Hematopoietic multipotent progenitor cell treated with erythropoietin and hydrocortisone succinate and interleukin-3 and kit ligand, for 17 days (in vitro differentiated cells): ENCODE results near the gene DDO.

Source experiments
- DNase-seq: peaks from one replicate; pipeline ENCODE4 v3.0.0-alpha.2; 2015; ENCODE audit warnings: low spot score

DDO gene

DNA sequence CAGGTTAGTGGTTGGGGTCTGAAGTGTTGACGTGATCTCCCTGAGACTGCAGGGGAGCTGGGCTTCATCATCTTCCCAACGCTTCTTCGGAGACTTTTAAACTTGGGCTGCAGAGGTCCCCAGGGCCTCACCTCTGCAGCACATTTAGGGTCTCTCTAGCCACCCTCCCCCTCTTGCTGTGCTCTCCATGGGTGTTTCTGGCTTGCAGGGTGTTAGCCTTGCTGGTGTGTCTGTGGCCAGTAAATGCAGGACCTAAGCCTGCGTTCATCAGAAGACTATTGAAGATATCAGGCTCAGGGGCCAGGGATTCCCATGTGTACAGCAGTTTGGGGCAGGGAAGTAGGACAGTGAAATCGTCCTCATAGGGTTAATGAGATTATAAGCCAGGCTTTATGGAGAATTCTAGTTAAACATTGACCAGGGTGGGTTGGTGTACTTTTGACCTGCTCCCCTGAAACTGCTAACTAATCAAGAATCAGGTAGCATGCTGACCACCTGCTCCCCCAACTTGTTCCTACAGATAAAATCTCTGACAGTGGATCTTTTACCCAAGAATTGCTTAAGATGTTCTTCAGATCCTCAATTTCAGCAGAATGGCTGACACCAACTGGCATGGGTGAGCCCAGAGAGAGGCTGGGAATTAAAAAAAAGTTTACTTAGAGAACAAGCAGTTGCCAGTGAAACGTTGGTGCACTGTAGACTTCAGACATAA is 3.8 kb upstream of the DDO start:
- DNase-seq, result no peak

DNA sequence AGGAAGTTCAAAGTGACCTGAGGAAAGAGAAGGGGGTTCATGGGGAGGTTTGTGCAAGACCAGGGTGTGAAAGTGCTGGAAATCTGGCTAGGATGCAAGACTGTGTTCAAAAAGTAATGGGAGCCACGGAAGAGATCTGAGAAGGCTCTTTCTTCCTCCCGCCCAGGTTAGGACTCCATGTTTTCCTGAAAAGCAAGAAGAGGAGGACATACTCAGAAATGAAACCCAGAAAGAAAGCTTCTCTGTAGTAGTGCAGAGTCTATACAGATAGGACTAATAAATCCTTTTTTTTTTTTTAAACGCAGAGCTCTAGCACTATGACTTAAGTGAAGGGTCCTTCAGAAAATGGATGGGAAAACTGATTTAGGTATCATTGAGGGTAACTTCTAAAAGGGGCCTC is 3.2 kb upstream of the DDO start:
- no peak for DNase-seq

DNA sequence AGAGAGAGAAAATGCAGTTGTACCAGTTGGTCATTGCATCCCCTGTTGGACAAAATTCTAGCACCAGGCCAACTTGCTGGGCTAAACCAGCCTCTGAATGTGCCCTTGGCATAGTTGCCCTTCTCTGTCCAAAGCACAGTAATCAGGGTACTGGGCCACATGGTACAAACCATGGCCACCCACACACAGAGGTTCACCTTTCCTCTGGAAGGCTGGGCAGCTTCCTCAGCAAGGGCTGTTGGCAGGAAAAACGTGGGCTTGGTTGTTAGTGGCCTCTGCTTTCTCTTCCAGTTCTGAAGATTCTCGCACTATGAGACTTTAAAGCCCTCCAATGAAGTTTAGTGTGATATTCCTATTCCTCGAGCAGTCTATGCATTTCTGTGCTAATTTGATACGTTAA is 706 bp downstream of the DDO start:
- DNase-seq, result no peak

DNA sequence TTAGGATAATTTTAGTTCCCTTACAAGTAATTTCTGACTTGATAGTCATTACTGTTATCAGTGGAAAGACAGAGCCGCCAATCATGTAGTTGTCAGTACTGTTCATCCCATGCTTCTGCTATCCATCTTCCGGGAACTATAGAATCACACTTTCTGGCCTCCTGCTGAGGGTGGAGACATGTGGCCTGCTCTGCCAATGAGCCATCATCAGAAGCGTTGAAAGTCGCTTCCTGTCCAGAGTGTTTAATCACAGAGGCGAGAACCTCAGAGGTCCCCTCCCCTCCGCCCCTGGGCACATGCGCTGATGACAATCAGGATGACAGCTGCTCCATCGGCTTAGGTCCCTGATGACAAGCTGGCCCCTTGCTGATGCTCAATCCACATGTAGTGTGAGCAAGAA is 3.0 kb downstream of the DDO start:
- no peak for DNase-seq

DNA sequence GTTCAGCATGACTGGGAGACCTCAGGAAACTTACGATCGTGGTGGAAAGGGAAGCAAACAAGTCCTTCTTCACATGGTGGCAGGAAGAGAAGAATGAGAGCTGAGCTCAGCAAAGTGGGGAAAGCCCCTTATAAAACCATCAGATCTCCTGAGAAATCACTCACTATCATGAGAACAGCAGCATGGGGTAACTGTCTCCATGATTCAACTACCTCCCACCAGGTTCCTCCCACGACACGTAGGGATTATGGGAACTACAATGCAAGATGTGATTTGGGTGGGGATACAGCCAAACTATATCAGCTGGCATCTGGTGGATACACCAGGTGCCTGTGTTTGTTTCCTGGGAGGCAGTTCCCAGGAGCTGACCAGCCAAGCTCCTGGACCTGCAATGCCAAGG is 4.9 kb downstream of the DDO start:
- DNase-seq, result no peak

DNA sequence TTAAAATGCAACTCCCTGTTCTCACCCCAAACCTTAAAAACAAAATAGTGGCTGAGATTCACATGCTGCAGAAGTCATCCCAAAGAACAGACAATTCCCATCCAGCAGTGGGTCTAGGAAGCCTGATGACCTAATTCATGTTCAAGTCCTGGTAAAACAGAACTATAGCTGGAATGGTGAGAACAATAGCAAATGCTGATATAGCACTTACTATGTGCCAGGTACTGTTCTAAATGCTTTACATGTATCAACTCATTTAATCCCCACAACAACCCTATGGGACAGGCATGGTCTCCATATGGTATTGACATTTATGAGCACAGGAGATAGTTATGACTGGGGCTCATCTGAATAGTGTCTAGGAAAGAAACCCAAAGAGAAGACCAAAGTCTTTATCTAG is 5.6 kb downstream of the DDO start:
- no peak for DNase-seq

DNA sequence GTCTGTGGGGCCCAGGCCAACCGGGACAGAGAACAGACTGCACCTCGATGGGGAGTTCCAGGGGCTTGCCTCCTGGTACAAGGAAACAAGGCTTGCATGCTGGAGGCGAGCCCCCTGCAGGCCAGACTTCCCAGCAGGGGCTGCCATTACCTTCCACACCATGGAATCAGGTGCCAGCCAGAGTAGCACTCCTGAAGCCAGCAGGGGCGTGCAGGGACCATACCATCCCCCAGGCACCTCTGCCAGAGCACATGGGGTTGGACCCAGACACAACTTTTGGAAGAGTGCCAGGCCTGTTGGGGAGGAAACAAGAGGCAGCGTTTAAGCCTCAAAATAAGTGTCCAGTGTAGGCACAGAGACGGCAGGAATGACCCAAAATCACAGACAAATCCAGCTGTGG is 6.5 kb downstream of the DDO start:
- DNase-seq, result no peak

DNA sequence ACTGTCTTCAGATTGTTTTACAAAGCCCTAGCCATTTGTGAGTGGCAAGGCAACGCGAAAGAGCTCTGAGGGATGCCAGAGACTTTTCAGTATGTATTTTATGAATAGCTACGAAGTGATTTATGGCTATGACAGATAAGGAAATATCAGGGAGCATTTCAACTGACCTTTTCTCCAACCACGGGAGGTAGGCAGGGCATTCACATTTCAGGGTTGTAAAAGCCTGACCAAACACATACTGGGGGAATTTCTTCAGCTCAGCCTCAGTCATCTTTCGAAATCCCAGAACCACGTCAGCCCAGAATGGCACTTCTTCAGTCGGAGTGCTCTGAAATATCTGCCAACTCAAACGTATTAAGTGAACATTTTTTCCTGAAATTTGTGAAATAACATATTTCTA is 10.8 kb downstream of the DDO start:
- DNase-seq, result no peak

DNA sequence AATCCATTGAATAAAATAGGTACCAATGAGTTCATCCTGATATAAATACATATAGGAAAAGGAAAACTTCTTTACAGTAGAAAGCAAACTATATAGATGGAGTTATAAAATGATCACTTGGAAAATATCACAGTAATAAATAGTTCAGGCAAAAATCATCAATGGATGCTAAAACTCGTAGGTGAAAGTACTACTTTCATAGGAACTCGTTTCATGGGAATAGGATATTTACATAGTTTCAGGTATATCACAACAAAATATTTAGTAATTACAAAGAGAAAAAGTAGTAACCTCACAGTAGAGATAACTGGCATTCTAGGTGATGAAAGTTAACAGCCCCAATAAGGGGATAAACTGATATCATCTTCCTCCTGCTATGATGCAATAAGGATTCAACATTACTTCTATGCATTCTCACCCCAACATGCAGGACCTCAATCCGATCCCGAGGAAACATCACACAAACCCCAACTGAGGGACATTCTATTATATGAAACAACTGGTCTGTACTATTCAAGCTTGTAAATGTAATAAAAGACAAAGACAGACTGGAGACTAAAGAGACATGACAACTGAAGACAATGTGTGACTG is 13.7 kb downstream of the DDO start:
- DNase-seq, result no peak

DNA sequence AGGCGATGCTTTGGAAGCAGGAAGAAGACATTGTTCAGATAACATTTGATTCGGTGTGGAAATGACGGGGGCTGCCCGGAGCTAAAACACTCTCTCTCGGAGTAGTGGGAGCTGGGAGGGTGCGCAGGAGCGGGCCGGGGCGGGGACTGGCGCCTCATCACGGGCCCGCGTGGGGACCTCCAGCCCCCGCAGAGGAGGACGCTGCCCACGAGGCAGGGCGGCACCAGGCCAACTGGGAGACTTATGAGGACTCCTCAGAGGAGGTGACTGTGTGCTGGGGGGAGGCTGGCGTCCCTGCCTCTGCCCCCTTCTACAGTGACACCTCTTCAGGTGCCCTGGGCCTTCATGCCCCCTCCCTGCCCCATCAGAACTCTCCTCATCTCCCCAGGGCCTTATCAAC is 15.2 kb downstream of the DDO start:
- DNase-seq, result no peak

DNA sequence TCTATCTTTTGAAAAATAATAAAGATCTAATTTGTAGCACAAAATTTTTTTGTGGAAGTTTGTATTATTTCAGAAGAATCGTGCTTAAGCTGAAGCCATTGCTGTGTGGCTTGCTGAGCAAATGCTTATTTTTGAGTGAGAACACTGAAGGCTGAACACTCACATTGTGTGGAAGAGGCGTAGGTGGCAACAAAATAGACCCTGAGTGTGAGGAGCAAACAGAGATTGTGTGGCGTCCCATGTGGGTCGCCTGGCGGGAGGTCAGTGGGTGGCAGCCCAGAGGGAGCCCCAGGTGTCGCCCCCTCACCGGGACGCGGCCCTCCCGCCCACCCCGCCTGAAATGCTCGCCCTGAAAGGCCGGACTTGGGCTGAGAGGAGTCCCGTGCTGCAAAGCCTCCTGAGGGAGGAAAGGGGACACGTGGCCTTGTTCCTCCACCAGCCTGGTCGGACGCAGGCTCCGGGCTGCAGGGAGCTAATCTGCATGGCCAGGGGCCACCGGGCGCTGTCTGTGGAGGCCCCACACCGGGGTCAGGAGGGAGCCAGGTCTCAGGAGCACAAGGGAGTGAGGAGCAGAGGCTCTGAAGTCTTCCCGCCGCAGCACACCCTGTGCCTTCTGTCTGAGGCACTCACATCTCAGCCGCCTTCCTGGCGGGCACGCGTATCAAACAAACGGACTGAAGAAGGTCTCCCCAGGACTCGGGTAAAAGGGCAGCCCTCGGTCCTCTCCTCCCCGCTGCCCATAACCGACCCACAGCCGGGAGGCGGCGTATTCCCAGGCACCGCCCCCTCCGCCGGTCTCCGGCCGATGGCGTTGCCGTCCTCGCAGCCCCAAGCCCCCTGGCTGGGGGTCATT is 15.9 kb downstream of the DDO start:
- DNase-seq, result no peak

DNA sequence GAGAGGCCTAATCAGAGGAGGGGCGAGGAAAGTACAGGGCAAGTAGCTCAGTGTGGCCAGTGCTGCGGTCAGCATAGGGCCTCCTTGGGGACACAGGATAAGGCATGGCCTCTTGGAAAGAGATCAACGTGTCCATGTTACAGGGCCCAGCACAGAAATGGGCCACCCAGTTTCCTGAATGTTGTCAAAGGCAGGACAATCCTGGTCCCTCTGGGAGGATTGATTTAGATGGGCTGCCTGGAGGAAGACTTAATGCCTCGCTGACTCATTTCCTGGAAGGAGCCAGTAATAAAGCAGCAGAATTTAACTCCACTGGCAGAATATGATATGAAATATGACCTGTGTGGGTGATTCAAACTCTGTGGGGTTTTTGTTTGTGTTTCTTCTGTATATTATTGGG is 16.6 kb downstream of the DDO start:
- no peak for DNase-seq

DNA sequence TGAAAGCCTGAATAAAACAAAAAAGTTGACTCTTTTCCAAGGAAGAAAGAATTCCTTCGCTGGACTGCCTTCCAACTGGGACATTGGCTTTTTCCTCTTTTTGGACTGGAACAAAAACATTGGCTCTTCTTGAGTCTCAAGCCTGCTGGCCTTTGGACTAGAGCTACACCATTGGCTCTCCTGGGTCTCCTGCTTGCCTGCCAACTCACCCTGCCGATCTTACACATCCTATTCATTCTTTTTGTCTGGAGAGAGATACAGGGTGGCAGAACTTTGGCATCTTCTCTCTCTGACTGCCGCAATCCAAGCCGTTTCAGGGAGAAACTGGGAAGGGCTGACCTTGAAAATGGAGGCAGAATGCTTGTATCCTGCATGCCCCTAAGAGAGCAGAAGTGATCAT is 20.2 kb downstream of the DDO start:
- DNase-seq, result no peak

DNA sequence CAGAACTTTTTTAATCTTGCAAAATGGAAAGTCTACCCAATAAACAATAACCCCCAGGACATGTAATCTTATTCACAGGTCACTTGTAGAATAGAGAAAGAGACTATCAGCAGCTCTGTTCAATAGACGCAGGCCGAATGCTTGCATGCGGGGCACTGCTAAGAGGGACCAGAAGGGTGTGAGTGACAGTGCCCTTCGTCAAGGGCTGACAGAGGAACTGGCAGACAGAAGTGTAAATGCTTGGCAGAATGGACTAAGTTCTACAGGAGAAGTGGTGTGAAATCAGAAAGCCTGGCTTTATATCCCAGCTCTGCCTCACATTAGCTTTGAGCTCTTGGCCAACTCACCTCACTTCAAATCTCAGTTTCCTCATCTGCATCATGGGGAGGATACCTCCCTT is 21.0 kb downstream of the DDO start:
- no peak for DNase-seq

DNA sequence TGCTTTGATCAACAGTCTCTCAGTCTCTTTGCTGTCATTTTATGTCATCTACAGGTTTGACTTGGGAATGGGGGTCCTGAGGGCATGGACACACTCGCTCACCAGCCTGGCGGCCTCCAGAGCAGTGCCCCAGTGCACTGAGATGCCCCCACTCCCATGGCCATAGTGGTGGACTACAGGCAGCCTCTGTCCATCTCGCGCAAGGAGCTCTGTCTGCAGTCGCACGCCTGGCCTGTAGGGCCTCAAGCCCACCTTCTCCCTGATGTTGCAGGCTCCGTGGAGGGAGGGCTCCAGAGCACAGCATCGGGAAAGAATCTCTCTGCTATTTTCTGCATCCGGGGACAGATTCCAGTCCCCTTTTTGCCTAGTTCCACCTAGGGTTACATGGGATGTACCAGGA is 22.6 kb downstream of the DDO start:
- DNase-seq, result no peak

DNA sequence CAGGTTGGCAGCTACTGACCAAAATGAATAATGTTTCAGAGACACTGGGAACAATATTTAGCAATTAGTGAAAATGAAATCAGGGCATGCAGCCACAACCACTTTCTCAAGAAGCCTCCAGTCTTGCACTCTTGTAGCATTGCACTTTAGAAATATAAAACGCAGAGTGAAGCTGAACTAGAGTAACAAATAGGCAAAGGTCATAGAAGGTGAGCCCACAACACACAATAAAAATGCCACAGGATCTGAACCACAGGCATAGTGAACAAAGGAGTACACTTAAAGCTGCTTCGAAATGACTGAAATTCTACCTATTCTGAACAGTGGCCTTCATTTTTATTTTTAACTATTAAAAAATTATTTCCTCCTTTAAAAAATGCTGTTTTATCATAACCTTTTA is 25.0 kb downstream of the DDO start:
- no peak for DNase-seq

DNA sequence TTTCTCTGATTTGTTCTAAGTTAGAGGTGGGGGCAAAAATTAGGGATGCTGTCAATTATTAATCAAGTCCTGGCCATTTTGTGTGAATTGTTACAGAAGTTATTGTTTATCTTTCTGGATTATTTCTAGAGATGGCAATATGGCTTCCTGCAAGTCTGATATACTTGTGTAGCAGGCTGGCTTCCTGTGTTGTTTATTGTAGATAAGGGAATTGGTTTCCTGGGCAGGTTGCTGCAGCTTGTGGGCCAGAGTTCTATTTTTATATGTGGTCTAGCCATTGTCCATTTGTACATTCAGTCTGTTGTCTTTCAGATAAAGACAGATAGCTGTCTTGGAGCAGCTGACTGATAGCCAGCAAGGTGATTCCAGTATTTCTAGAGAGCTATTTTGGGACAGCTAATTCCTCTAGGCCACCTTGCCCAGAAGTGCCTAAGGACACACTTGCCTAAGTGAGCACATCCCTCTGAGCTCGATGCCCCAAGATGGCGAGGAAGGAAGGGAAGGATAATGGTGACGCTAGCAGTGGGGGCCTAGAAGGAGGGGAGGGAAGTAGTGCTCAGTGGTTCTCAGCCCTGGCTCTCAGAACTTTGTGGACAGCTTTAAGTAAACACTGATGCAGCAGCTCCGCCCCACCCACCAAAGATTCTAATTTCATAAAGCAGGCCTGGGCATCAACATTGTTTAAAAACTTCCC is 25.5 kb downstream of the DDO start:
- no peak for DNase-seq

DNA sequence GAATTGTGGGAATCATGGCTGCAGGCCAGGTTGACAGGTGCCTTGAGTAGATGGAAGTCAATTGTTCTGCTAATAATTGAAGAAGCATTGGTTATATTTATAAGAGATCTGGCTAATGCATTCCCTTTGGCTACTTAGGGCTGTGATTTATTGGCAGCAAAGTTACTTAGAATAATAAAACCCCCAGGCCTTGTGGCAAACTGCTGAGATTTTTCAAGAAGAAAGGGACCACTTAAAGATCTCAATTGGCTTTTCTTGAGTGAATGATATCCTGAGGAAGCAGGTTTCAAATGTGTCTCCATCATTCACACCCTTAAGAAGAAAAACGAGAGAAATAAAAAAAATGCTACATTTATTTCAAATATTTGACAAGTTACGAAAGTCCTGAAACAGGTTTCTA is 27.4 kb downstream of the DDO start:
- DNase-seq, result no peak

DNA sequence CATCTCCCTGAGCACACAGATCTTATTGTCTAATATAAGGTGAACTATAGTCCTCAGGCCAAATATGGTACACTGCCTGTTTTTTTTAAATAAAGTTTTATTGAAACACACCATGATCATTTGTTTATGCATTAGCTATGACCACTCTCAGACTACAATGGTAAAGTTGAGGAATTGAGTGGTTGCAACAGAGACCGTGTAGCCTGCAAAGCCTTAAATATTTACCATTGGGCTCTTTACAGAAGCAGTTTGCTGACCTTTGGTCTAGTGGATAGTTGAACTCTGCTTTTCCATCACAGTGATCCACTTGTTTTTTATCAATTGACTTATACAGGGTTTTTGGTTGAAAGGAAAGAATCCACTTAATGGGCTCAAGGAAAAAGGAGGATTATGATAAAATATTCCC is 29.9 kb downstream of the DDO start:
- DNase-seq, result no peak

DNA sequence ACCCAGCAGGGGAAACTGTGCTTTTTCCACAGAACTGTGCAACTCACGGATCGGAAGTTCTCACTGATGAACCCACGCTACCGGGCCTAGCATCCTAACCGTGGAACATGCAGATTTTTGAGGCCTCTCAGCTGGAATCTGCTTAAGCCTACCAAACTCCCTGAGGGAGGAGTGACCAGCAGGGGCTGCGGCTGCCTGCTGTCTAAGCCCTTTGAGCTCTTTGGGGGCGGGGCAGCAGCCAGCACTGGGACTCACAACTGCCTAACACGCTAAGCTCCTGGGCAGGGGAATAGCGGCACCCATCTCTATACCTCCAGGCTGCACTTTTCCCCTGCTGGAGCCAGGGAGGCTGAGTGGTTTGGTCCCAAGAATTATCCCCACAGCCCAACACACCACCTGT is 36.8 kb downstream of the DDO start:
- no peak for DNase-seq

DNA sequence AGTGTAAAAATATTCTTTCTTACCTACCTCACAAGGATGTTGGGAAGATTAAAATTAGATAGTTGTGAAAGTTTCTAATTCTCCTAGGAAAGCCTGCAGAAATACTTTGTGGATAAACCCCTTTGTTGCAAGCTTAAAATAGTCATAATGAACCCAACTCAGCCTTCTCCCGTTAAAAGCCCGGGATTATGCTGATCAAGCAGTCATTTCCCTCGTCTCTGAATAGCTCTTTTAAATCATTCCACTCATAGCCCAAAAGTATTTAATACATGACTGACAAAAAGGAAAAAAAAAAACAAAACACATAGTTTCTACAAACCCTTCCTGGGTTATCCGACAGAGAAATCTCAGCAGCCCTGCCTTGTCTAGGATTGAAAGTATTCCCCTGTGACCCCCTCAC is 46.3 kb downstream of the DDO start:
- no peak for DNase-seq

DNA sequence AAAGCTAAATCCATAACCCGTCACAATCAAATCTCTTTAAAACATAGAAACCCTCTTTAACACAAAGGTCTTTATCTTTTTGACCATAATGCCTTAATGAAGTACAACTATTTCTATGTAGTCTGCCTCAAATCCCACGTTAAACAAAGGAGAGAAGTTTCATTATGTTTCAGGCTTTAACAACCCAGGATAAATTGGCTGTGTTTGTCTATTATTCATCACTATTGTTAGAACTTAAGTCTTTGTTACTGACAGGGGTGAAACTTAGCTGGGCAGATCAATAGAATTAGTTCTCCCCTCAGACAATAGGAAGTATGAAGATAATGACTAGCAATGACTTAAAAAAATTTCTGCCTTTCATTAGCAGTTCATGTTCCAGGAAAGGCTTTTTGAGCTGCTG is 47.1 kb downstream of the DDO start:
- DNase-seq, result no peak

DNA sequence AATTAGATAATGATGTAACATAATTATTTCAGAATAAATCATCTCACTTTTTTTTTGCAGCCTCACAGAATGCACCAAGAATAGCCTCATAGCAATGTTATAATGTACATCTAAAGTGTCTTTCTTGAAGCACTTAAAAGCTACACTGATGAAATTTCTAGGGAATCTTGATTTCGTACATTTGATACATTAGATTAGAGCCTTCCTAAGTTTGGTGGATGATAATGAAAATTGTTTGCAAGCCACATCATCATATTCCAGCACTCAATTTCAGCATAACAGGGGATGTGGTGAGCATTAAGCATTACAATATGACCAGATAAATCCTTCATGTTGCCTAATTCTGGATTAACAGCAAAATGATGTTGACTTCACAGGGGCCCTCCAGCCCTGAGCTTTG is 47.5 kb downstream of the DDO start:
- DNase-seq, result no peak
